ENCODE results near the gene ARPC5L.

The ARPC5L gene

GRCh38 chr9:124878518-124878917 lies 16.6 kb downstream of the ARPC5L start:
- TF ChIP-seq ZFX (IDR thresholded peaks at IDR 0.05), result no peak
- no peak for TF ChIP-seq CTCF (conservative IDR thresholded peaks at IDR 0.05)
- H3K27ac ChIP-seq, result no peak overlapping the region

GRCh38 chr9:124879226-124879625 lies 17.3 kb downstream of the ARPC5L start:
- no peak overlapping the region for H3K27ac ChIP-seq
- TF ChIP-seq ZFX (IDR thresholded peaks at IDR 0.05) (no peak), CTCF (conservative IDR thresholded peaks at IDR 0.05) (no peak)

GRCh38 chr9:124880501-124880900 lies 18.6 kb downstream of the ARPC5L start:
- no peak for TF ChIP-seq ZFX (IDR thresholded peaks at IDR 0.05)
- TF ChIP-seq CTCF (conservative IDR thresholded peaks at IDR 0.05), result no peak
- no peak overlapping the region for H3K27ac ChIP-seq

- H3K27ac ChIP-seq, result no peak overlapping the region
- TF ChIP-seq CTCF (conservative IDR thresholded peaks at IDR 0.05) (no peak), ZFX (IDR thresholded peaks at IDR 0.05) (no peak)
Measured at GRCh38 chr9:124881138-124881743, 19.3 kb downstream of the ARPC5L start.

GRCh38 chr9:124882231-124882630 lies 20.3 kb downstream of the ARPC5L start:
- H3K27ac ChIP-seq, result no peak overlapping the region
- no peak for TF ChIP-seq ZFX (IDR thresholded peaks at IDR 0.05)
- TF ChIP-seq CTCF (conservative IDR thresholded peaks at IDR 0.05), result no peak

- H3K27ac ChIP-seq, result no peak overlapping the region
Measured at GRCh38 chr9:124884376-124884775, 22.4 kb downstream of the ARPC5L start.

GRCh38 chr9:124885551-124885950 lies 23.6 kb downstream of the ARPC5L start:
- H3K27ac ChIP-seq, result no peak overlapping the region
- TF ChIP-seq CTCF (conservative IDR thresholded peaks at IDR 0.05), result no peak
- no peak for TF ChIP-seq ZFX (IDR thresholded peaks at IDR 0.05)

More at GRCh38 chr9:124884376-124884775, 22.4 kb downstream of the ARPC5L start:
- TF ChIP-seq ZFX (IDR thresholded peaks at IDR 0.05), result no peak
- no peak for TF ChIP-seq CTCF (conservative IDR thresholded peaks at IDR 0.05)
